Panc1 (cell line): ENCODE measurements around the gene ALOX12. TPM values are rescaled to one million over a fixed set of nuclear protein-coding genes. Genes with fewer than 3 reads are reported as not detected.
A peak's percentile ranks its signal among the peaks of the same experiment; 100 is the strongest.

Experiments used
- ATAC-seq: fragments of 200-7000 bp; cut with Tn5 transposase; 2 replicates; pipeline ENCODE4 v1.9.1; 2020; ENCODE audit warnings: mild to moderate bottlenecking, moderate library complexity
- BruUV-seq: library from RNA; stranded (reverse); fragments of 400-500 nt; replicated peaks from 2 replicates; lab custom pipeline; 2021; lab: Mats Ljungman, UMichigan
- CTCF ChIA-PET: fragments of 300-600 bp; sonication (Branson Sonifier 250); formaldehyde crosslinking; loops from one replicate; lab custom pipeline; 2022; ENCODE audit warnings: antibody characterized with exemption; lab: Charles Lee
- POLR2A ChIA-PET: fragments of 300-600 bp; sonication (Branson Sonifier 250); formaldehyde crosslinking; loops from one replicate; lab custom pipeline; 2022; ENCODE audit warnings: antibody characterized with exemption; lab: Charles Lee
- DNase-seq: peaks from one replicate; pipeline ENCODE4 v3.0.0-alpha.2; 2010; ENCODE audit warnings: low read depth, low spot score
- H3K27ac ChIP-seq: 2 replicates; pipeline ENCODE4 v1.5.1; 2011; ENCODE audit warnings: mild to moderate bottlenecking, low read length, inconsistent platforms
- H3K27me3 ChIP-seq: fragments of 200-500 bp; sonication (Bioruptor generic); 2 replicates; pipeline ENCODE4 v1.6.0; 2014; ENCODE audit warnings: low read length, inconsistent platforms; ENCODE audit not compliant: control insufficient read depth, insufficient read depth
- H3K36me3 ChIP-seq: fragments of 200-500 bp; sonication (Bioruptor generic); 2 replicates; pipeline ENCODE4 v1.5.1; 2014; ENCODE audit warnings: inconsistent platforms, mild to moderate bottlenecking, low read length, moderate library complexity; ENCODE audit not compliant: control insufficient read depth, insufficient read depth
- H3K4me1 ChIP-seq: 2 replicates; pipeline ENCODE4 v1.5.1; 2011; ENCODE audit warnings: inconsistent platforms, mild to moderate bottlenecking, low read length, moderate library complexity; ENCODE audit not compliant: control insufficient read depth, insufficient read depth
- H3K4me3 ChIP-seq, 2 experiments: 2 replicates each; pipeline ENCODE4 v1.5.1; 2011 to 2012; ENCODE audit warnings: low read depth in 2 of 2, low read length in 2 of 2, mild to moderate bottlenecking in 2 of 2, inconsistent platforms in 1 of 2, moderate library complexity in 1 of 2
- H3K9me3 ChIP-seq: fragments of 200-500 bp; sonication (Bioruptor generic); 2 replicates; pipeline ENCODE4 v1.5.1; 2014; ENCODE audit warnings: low read depth, mild to moderate bottlenecking, inconsistent platforms, low read length, moderate library complexity; ENCODE audit not compliant: control insufficient read depth, insufficient read depth
- POLR2AphosphoS5 ChIP-seq: IDR thresholded peaks from 2 replicates; pipeline ENCODE4 v1.6.1; 2012; ENCODE audit warnings: mild to moderate bottlenecking, low read depth, low read length, moderate library complexity
- SIN3A ChIP-seq: IDR thresholded peaks from 2 replicates; pipeline ENCODE4 v1.6.1; 2012; ENCODE audit warnings: low read depth, mild to moderate bottlenecking, low read length, moderate library complexity, borderline replicate concordance; ENCODE audit not compliant: insufficient read depth
- TCF7L2 ChIP-seq: IDR thresholded peaks from 2 replicates; pipeline ENCODE4 v1.6.1; 2011; ENCODE audit warnings: mild to moderate bottlenecking, low read depth, low read length, inconsistent platforms
- in situ Hi-C: cut with HindIII; loops from 2 replicates; pipeline ENCODE4 v1.10.0; 2016; ENCODE audit warnings: low sequenced_read_pairs, low pct_unique_long_range_greater_than_20kb
- intact Hi-C: fragments of 100-400 bp; cut with micrococcal nuclease; formaldehyde crosslinking; loops from one replicate; pipeline ENCODE4 v1.10.0; 2022; ENCODE audit not compliant: unreplicated experiment
- total RNA-seq: library from RNA; stranded (reverse); gene quantifications from one replicate; pipeline ENCODE4 v1.2.1, GENCODE V29; 2021; ENCODE audit not compliant: unreplicated experiment
- TF ChIP-seq, protein P1 (sequence below): fragments of 450-650 bp; IDR thresholded peaks from 2 replicates; pipeline ENCODE4 v1.5.1; 2017; ENCODE audit warnings: mild to moderate bottlenecking
- TF ChIP-seq, protein P2 (sequence below), 2 experiments: IDR thresholded peaks; 2 replicates each; pipeline ENCODE4 v1.6.1; 2011 to 2012; ENCODE audit warnings: low read depth in 2 of 2, control low read depth in 1 of 2, low read length in 1 of 2, mild to moderate bottlenecking in 1 of 2, moderate library complexity in 1 of 2; ENCODE audit not compliant: insufficient read depth in 1 of 2

The ALOX12 gene
- total RNA-seq, 1 experiment from 2014 or later: not detected

DNA sequence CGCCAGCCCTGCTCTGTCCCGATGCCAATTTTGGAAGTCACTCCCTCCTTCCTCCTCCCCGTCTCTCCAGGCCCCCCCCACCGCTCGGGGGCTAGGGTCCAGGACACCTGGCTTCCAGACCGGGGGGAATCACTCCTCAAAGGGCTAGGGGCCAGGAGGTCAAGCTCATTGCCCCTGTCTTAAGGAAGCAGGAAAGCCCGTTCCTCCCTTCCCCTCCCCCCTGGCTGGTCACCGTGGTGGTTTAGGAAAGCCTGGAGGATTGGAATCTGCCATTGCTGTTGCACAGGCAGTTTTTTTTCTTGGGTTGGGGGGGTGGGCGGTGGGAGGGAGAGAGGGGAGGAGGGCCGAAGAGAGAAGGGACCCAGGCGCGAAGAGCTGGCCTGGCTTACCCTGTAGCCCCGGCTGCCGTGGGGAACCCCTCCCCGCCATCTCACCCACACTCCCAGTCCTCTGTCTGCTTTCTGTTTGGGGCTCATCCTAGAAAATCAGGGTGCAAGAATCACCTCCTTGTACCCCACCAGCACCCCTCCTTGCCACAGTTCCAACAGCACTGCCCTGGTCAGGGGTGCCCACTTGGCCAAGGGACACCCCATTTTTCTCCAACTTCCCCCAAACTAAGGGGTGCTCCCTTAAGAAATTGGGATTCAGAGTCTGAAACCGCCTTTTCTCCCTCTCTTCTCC is 24.1 kb downstream of the ALOX12 start:
- CTCF ChIA-PET: interaction anchor here (0.6 to 1.0 kb wide), 3 partner anchors 26 to 105 kb away, joined by 4 to 8 read pairs (median 5); no protein-coding TSS in a partner anchor
- Histone ChIP-seq H3K4me1 (peaks cover 29% of the 10 kb centered on the region), H3K36me3 (no peaks in the 10 kb centered on the region), H3K27ac (peak overlapping the region; percentile 89), H3K4me3 (peak overlapping the region; percentile 37 to 59), H3K9me3 (no peaks in the 10 kb centered on the region), H3K27me3 (no peaks in the 10 kb centered on the region)
- POLR2A ChIA-PET: no interaction called here
- no TSS peak for BruUV-seq
- intact Hi-C loops: loop anchor here (5.0 kb wide), 1 partner anchor 108 kb away; no protein-coding TSS in a partner anchor
- ATAC-seq (no peak), DNase-seq (no peak)
- in situ Hi-C loops: no loop called here
- TF ChIP-seq, protein P1, sequence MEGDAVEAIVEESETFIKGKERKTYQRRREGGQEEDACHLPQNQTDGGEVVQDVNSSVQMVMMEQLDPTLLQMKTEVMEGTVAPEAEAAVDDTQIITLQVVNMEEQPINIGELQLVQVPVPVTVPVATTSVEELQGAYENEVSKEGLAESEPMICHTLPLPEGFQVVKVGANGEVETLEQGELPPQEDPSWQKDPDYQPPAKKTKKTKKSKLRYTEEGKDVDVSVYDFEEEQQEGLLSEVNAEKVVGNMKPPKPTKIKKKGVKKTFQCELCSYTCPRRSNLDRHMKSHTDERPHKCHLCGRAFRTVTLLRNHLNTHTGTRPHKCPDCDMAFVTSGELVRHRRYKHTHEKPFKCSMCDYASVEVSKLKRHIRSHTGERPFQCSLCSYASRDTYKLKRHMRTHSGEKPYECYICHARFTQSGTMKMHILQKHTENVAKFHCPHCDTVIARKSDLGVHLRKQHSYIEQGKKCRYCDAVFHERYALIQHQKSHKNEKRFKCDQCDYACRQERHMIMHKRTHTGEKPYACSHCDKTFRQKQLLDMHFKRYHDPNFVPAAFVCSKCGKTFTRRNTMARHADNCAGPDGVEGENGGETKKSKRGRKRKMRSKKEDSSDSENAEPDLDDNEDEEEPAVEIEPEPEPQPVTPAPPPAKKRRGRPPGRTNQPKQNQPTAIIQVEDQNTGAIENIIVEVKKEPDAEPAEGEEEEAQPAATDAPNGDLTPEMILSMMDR: no peak

DNA sequence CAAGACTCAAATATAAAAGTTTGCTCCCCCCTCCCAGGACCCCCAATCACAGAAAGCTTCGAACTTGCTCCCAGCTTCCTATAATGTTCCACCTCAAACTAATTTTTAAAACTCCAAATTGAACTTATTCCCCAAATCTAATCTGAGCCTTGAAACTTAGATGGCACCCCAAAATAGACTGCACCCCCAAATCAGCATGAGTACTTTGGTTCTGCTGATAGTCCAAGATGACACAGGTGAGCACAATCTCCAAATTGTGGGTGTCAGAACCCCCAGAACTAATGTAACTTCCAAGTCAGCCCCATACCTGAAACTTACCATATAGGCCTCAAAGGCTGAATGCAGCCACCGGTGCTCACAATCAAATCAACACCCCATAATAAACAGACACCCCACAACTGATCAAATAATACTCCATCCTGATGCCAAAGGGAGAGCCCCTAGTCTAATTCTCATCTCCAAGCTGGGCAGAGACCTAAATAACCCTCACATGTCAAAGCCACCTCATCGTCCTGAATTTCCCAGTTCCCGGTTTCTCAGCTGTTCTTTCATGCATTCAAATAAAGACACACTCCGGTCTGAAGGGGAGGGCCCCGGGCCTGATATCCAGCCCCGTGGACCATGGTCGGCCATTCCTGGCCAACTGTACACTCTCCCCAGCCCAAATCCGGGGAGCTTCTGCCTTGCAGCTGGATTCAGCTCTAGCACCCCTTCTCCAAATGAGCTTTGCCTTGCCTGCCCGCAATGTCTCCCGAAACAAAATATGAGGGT is 25.2 kb downstream of the ALOX12 start:
- H3K9me3 ChIP-seq: no peaks in the 10 kb centered on the region
- intact Hi-C loops: loop anchor here (5.0 kb wide), 1 partner anchor 109 kb away; no protein-coding TSS in a partner anchor
- no peaks in the 10 kb centered on the region for H3K27me3 ChIP-seq
- H3K4me3 ChIP-seq: peak overlapping the region in 1 of 2 experiments; percentile 49; a peak in 2 of 4 replicates
- H3K27ac ChIP-seq: peak overlapping the region; percentile 89
- no peaks in the 10 kb centered on the region for H3K36me3 ChIP-seq
- CTCF ChIA-PET: interaction anchor here (0.7 to 1.8 kb wide), 6 partner anchors 16 to 193 kb away, joined by 3 to 5 read pairs (median 5); no protein-coding TSS in a partner anchor
- TF ChIP-seq, protein P1: no peak
- no peak for TF ChIP-seq TCF7L2
- TF ChIP-seq, protein P2, sequence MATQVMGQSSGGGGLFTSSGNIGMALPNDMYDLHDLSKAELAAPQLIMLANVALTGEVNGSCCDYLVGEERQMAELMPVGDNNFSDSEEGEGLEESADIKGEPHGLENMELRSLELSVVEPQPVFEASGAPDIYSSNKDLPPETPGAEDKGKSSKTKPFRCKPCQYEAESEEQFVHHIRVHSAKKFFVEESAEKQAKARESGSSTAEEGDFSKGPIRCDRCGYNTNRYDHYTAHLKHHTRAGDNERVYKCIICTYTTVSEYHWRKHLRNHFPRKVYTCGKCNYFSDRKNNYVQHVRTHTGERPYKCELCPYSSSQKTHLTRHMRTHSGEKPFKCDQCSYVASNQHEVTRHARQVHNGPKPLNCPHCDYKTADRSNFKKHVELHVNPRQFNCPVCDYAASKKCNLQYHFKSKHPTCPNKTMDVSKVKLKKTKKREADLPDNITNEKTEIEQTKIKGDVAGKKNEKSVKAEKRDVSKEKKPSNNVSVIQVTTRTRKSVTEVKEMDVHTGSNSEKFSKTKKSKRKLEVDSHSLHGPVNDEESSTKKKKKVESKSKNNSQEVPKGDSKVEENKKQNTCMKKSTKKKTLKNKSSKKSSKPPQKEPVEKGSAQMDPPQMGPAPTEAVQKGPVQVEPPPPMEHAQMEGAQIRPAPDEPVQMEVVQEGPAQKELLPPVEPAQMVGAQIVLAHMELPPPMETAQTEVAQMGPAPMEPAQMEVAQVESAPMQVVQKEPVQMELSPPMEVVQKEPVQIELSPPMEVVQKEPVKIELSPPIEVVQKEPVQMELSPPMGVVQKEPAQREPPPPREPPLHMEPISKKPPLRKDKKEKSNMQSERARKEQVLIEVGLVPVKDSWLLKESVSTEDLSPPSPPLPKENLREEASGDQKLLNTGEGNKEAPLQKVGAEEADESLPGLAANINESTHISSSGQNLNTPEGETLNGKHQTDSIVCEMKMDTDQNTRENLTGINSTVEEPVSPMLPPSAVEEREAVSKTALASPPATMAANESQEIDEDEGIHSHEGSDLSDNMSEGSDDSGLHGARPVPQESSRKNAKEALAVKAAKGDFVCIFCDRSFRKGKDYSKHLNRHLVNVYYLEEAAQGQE (IDR thresholded peaks at IDR 0.05; ENCODE audit: insufficient read depth in 1 of 2, low read depth in 2 of 2, low read length in 1 of 2): no peak
- no peak for TF ChIP-seq SIN3A
- no peak for TF ChIP-seq POLR2AphosphoS5
- DNase-seq (no peak), ATAC-seq (peak; percentile 59)
- peaks cover 29% of the 10 kb centered on the region for H3K4me1 ChIP-seq
- POLR2A ChIA-PET: no interaction called here
- BruUV-seq: no TSS peak
- in situ Hi-C loops: no loop called here
